ENCODE measurements around the gene ZNF764.
"Not testable (repeated sequence)": the region's sequence is repeated elsewhere in the genome, so short reads cannot be mapped to it uniquely, and the experiment has no call there.

Gene ZNF764

DNA sequence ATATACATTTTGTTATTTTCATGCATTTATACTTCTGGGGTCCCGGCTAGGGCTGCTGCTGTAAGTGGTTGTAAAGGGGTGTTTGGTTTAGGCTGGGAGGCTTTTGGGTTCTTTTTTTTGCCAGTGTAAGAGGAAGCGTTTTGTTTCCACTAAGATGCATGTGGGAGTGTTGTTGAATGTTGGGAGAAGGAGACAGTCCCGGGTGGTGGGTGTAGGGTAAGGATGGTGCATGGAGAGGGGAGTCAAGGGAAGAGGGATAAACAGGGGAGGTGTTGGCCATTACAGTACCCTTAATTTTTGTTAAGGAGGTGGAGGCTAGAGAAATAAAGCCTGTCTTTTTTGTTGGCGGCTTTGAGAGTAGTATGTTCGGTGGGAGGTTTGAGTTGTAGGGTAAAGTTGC is 15.1 kb downstream of the ZNF764 start:
- DNase-seq: no peak

DNA sequence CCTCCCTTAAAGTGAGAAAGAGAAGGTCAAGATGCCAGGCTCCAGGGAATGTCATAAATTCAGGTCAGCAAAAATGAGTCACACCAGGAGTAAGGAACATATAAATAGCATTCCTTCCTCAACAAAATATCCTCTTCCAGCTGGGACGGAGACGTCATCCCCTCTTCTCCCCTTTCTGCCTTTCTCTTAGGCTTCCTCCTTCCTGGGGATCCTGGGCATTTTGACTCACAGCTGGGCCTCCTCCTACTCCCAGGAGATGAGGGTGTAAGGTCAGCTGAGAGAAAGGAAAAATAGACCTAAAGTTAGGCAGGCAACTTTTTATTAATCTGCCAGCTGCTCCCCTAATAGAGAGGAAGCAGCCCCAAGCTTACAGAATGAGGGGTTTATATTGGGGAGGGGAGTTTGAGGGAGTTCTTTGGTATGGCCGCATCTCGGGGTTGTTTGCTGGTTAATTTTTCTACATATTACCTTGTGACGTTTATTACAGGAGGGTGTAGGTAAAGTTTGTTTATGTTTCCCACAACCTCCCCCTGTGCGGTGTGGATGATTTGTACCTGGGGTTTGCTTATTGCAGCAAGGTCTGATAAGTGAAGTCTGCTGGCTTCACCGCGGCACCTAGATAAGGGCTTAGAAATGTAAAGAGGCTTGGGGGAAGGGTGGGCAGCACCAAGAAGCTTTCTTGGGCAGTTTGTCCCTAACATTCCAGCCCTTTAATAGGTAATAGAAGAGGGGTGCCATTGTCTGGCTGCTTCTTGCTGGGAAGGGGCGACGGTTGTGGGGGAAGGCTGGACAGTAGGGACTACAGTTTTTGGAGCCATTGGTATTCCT is 16.5 kb downstream of the ZNF764 start:
- DNase-seq: no peak

DNA sequence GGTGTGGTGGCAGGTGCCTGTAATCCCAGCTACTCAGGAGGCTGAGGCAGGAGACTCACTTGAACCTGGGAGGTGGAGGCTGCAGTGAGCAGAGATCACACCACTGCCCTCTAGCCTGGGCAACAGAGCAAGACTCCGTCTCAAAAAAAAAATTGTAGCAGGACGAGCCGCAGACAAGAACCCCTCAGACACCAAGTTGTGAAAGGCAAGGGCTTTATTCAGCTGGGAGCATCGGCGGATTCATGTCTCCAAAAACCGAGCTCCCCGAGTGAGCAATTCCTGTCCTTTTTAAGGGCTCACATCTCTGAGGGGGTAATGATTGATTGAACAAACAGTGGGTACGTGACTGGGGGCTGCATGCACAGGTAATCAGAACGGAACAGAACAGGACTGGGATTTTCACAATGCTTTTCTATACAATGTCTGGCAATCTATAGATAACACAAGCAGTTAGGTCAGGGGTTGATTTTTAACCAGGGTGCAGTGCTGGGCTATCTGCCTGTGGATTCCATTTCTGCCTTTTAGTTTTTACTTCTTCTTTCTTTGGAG is 17.2 kb downstream of the ZNF764 start:
- not testable (repeated sequence) for DNase-seq

DNA sequence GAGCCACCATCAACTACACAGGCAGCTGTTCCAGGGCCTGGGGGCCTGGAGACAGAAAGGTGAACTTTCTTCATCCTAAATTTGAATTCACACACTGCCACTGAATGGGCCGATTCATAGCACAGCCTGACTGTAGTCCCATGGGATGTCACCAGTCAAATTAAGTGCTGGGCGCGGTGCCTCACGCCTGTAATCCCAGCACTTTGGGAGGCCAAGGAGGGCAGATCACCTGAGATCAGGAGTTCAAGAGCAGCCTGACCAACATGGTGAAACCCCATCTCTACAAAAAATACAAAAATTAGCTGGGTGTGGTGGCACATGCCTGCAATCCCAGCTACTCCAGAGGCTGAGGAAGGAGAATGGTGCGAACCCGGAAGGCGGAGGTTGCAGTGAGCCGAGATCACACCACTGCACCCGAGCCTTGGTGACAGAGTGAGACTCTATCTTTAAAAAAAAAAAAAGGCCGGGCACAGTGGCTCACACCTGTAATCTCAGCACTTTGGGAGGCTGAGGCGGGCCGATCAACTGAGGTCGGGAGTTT is 18.1 kb downstream of the ZNF764 start:
- not testable (repeated sequence) for DNase-seq

DNA sequence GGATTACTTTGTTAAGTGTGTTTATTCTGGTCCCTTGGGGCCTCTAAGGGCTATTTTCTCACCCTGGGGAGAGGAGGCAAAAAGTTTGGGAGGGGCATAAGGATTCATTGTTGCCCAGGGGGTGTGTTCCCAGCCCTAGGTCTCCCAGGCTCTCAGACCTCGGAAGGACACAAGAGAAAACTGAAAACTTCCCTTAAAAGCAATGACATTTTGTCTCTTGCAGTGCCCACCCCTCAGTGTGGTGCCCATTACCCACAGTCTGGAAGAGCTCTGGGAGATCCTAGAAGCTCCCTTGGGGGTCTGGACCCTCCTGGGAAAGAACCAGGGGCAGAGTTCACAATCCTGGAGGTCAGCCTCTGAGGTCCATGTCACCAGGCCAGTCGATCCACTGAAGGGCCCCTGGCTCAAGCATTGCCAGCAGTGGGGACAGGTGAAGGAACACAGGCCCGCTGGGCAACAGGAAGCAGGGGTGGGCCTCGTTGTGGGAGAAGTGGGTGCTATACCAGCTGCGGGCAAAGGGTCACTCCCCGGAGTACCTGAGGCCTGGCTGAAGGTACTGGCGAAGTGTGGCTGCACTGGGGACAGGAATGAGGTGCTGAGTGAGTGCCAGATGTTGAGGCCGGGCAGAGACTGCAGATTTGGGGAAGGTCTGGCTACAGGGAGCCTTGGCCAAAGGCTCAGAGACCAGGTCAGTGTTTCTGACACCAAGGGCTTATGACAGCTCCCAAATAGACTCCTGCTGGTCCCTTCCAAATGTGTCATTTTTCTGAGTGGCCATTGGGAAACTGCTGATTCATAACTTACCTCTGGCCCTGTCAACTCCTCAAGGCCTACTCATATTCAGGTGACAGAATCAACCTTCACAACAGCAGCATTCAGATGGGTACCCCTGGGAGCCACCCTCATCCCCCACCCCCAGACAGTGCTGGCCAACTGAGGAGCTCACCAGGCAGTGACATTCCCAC is 18.9 kb downstream of the ZNF764 start:
- no peak for DNase-seq

DNA sequence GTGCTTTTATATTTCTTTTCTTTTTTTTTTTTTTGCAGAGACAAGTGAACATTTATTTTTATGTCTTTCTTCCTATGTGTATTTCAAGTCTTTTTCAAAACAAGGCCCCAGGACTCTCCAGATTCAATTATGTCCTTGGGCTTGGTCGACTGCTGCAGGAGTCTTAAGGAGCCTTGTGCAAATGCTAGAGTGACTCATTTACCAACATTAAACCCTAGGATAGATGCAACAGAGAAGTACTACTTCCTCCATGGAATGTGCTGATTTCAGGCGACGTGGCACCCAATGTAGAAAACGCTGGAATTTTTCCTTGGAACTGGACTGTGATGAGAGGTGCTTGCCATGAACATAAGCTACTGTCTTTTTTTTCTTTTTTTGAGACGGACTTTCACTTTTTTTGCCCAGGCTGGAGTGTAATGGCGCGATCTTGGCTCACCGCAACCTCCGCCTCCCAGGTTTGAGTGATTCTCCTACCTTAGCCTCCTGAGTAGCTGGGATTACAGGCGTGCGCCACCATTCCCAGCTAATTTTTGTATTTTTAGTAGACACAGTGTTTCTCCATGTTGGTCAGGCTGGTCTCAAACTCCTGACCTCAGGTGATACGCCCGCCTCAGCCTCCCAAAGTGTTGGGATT is 21.7 kb downstream of the ZNF764 start:
- DNase-seq: not testable (repeated sequence)

DNA sequence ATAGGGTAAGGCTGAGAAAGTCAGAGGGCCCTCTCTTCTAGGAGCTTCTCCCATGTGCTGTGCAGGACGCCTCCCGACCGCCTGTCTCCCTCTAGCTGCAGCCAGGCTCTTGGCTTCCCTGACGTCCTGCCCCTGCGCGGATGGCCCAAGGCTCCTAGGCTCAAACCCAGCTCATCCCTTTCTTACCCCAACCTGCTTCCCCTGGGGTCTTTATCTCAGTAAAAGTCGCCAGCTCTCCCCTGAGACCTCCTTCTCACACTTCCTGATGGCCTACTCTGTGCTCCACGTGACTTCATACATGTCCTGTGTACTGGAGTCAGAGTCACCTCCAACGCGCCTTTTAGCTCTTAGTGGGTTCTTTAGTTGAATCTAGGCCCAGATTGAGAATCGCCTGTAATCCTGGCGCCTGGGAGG is 22.4 kb downstream of the ZNF764 start:
- peak; percentile 64 for DNase-seq

DNA sequence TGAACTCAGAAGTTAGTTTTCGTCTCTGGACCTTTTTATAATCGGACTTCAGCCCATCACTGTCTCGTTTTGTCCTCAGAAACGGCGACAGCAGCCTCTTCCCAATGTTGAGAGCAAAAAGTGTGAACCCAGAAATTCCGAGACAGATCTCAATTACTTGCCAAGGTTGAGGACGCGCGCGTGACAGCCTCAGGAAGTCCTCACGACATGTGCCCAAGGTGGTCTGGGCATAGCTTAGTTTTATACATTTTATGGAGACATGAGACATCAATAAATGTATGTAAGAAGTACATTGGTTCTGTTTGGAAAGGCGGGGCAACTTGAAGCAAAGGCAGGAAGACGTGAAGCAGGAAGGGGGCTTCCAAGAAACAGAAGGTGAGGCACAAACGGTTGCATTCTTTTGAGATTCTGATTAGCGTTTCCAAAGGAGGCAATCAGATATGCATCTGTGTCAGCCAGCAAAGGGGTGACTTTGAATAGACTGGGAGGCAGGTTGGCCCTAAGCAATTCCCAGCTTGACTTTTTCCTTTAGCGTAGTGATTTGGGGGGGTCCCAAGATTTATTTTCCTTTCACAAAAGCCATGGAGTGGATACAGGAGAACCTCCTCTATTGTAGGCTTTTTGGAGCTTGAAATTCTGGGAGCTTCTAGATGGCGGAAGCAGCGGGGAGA is 22.9 kb downstream of the ZNF764 start:
- no peak for DNase-seq

DNA sequence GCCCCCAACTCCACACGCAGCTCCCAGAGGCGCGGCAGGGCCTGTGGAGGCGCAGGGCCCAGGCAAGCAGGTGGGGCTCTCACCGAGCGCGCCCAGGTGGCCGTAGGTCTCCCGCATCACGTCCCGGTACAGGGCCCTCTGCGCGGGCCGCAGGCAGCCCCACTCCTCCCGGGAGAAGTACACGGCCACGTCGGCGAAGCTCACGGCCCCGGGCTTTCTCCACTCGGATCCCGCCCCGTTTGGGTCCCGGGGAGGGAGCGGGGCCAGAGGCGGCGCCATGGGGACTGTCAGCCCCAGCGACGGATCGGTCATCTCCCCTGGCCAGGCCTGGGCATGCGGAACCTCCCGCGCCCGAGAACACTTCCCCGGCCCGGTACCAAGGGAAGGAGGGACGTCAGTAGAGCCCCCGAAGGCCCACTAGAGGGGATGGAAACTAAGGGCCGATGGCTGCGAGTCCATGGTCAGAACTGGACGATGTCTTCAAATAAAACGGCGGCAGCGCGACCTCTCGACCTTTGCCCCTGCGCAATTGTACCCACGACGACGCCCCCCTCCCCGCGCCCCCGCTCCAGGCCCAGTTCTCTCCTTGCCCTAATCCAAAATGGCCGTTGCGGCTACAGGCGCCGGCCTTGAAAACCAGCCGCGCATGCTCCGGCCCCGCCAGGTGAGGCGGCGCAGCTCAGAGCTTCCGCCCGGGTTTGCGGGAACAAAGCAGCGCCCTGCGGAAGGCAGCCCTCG is 23.6 kb downstream of the ZNF764 start, which contains the start of gene ZNF747:
ZNF747 (minus strand) TSS at position 491 of the 738 bp plus-strand sequence; CDS start at position 312, 179 bp downstream.
- DNase-seq: peak; percentile 89

DNA sequence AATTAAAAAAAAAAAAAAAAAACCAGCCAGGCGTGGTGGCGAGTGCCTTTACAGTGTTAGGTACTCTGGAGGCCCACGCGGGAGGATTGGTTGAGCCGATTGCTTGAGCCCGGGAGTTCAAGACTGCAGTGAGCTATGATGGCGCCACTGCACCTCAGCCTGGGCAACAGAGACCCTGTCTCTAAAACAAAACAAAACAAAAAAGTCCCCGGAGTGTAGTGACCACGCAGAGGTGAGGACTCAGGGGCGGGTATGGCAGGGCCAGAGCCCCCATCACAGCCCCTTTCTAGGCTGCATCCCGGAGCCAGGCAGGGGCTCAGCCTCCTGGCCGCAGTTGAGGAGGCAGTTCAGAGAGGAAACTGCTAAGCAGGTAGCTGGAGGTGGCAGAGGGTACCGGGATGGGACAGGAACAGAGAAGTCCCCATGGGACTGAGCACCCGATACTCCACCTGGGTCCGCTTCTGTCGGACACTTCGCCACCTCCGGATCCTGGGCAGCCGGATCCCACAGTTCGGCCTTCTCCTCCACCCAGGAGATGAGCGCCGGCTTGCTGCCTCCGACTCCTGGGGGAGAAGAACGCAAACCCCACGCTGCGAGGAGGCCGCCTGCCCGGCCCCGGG is 24.3 kb downstream of the ZNF764 start:
- peak; percentile 6 for DNase-seq

DNA sequence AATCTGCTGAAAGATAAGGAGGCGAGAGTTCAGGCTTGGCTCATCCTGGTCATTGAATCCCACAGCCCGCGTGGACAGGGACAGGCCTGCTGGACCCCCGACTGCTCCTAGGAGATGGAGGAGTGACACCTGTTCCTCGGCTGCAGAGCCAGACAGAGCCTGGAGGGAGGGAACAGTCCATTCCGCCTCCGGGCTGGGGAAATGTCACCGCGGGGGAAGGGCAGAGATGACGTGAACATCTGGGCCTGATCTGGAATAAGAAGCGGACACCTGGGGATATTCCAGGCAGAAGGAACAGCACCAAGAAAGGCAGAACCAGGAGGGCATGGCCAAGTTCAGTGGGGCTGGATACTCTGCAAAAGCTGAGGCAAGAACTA is 25.0 kb downstream of the ZNF764 start:
- DNase-seq: no peak

DNA sequence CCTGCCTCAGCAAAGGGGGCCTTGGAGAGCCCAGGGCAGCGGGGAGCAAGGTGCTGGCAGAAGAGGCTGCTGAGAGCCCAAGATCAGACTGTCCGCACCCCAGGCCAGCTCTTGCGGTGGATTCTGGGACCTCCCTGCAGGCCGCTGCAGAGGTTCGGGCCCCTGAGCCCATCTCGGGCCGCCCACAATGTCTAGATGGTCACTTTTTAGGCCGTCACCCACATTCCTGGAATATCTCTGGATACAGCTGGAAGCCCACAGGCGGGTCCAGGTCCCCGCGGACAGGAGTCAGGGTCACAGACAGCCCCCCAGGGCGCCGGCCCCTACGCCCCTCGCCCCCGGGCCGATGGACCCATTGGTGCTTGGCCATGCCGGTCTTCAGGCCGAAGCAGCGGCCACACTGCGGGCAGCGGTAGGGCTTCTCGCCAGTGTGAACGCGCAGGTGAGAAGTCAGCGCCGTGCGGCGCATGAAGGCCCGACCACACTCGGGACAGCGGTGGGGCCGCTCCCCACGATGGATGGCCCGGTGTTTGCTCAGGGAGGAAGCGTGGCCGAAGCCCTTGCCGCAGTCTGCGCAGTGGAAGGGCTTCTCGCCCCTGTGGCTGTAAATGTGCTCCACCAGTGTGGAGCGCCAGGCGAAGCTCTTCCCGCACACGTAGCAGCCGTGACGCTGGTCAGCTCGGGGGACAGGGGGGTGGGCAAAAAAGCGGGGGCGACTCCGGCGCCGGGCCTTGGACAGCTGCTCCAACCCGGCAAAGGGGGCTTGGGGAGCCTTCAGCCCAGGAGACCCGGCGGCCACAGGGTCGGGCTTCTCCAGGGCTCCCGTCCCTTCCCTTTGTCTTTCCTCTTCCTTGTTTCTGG is 25.7 kb downstream of the ZNF764 start:
- DNase-seq: no peak

DNA sequence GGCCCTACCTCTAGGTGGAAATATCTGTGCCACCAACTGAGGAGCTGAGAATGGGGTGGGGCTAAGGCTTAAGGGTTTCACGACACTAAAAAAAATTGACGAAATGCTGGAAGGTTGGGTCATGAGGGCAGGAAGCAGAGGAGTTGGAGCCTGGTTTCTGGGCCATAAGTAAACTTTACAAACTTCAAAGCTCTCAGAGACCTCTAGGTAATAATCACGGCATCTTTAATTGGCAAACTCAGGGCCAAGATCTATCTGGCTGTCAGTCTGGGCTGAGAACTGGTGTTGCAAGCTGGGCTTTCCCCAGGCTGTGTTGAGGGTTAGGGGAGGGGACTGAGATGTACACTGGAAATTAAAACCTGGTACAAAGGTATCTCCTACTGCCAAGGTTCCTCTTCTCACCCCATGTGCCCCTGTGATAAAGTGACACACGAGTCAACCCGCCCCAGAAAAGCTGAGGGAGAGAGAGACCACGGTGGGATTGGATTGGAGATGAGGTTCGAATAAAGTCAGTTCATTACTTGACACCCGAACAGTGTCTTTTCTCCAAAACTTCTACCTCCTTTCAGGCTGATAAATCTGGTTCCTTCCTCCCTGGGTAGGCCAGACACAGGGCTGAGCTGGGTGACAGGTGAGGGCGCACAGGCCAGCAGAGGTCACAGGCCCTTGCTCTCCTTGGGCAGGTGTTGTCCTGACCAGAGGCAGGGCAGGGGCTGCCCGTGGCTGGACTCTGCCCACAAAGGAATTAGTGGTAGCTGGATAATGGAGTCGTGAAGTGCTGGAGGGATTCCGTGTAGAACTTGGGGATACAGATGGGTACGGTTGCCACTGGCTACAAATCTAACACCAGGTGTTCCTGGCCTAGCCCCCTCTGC is 27.8 kb downstream of the ZNF764 start:
- no peak for DNase-seq

DNA sequence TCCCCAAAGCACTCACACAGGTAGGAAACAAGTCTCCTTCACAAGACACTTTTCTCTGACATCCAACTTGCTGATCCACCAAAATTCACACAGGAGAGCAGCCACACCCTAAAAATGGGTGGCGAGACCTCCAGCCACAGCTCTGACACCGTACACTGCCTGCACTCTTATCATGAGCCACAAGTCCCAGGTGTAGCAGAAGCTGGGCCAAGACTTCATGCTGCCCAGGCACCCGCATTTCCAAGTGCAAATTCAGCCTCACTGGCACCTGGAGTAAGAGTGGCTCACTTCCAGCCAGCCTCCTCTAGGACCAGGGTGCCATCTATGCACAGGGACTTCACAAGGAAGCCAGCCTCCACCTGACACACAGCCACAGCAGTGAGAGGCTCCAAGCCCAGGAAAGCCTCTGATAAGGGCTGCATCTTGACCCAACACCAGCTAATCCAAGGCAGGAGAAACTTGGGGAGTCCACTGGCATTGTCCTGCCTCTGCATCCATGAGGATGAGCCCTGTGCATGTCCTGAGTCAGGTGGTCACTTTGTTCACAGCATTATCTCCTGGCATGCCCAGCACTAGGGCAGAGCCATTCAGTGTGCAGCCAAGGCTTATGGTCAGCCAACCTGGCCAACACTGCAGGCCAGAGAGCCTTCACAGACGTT is 29.2 kb downstream of the ZNF764 start:
- no peak for DNase-seq

DNA sequence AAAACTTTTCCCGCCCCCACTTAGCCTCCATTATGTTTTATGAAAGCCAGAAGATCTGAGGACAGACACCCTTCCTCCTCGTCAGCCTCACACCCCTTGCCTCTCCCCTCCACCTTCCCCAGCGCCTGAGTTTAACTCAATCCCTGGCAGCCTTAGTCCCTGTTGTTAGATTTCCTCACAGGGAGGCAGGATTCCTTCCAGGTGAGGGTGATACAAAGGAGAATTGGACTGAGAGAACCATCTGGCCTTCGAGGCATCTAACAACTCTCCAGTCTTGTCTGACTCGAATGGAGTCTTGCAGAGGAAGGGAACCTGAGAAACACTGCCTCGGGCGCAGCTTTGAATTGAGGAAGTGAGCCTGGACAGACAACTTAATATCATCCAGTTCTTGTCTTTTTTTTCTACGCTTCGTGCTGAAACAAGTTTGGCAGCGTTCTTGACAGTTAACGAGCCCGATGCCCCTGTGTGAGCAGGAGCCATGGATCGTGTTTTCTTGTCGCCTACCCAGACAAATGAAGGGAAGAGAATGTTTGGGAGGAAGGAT is 30.5 kb downstream of the ZNF764 start:
- no peak for DNase-seq

DNA sequence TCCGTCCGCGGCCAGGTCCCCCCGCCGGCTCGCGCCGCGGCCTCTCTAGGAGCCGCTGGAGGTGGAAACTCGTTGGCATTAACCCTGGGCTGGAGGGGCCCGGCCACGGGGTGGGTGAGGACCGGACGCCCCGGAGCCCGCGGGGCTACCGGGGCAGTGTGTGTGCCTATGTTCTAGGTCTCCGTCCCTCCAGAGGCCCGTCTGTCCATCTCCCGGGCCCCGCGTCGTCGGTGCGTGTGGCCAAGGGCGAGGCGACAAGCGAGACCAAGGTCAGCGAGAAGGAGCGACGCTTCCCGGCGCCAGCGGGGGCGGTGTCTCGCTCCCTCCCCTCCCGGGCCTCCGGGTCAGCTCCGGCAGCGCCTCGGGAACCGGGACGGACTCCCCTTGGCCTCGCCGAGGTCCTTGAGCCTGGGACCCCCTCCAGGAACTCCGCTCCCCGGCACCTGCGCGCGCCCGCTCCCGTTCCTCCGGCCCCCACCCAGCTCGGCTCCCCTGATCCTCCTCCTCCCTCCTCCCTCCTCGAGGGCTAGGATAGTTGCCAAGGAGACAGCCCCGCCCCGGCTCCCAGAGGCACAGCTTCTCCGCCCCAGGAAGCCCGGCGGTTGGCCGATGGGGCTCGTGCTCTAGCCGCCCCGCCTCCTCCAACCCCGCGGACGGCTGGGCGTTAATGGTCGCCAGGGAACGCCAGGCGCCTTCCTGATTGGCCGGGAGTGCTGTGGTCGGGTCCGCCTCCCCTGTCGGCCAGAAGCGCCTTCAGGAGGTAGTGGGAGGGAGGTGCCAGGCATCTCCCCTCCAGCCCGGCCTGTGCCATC is 31.1 kb downstream of the ZNF764 start:
- peak; percentile 94 for DNase-seq
